GM06990 (cell line): ENCODE results near the gene RPP38.

Source experiments
- DNase-seq: peaks from one replicate; pipeline ENCODE4 v3.0.0-alpha.2; 2011; ENCODE audit not compliant: insufficient read length; ENCODE audit errors: extremely low read depth
- H3K27me3 ChIP-seq: replicated peaks from 2 replicates; pipeline ENCODE4 v1.6.0; 2011; ENCODE audit warnings: low read length; ENCODE audit not compliant: control insufficient read depth, insufficient read depth
- H3K36me3 ChIP-seq: 2 replicates; pipeline ENCODE4 v1.5.1; 2011; ENCODE audit warnings: low read length; ENCODE audit not compliant: control insufficient read depth, insufficient read depth
- H3K4me3 ChIP-seq: replicated peaks from 2 replicates; pipeline ENCODE4 v1.5.1; 2011; ENCODE audit warnings: low read depth, mild to moderate bottlenecking, control low read depth, low read length
- CTCF ChIP-seq: IDR thresholded peaks from 2 replicates; pipeline ENCODE4 v1.5.1; 2011; ENCODE audit warnings: low read length, control low read depth, mild to moderate bottlenecking, inconsistent platforms; ENCODE audit not compliant: insufficient read depth, poor library complexity, severe bottlenecking

The RPP38 gene

GRCh38 chr10:15097011-15097812, at the start of gene RPP38:
RPP38 (plus strand) TSS chr10:15097355; CDS start chr10:15103315, 5,960 bp downstream.
- Histone ChIP-seq H3K36me3 (peaks cover 5% of the 10 kb centered on the region), H3K27me3 (no peaks in the 10 kb centered on the region), H3K4me3 (peak within 1 kb of the TSS; percentile 92)
- no peak for TF ChIP-seq CTCF
- DNase-seq: peak; percentile 98

- Histone ChIP-seq H3K27me3 (no peaks in the 10 kb centered on the region), H3K36me3 (no peaks in the 10 kb centered on the region), H3K4me3 (no peak overlapping the region)
- no peak for DNase-seq
- no peak for TF ChIP-seq CTCF
These were observed 47.6 kb upstream of the RPP38 start for GRCh38 chr10:15049533-15049932.

GRCh38 chr10:15052121-15052520, 45.0 kb upstream of the RPP38 start:
- TF ChIP-seq CTCF: no peak
- Histone ChIP-seq H3K36me3 (no peaks in the 10 kb centered on the region), H3K4me3 (no peak overlapping the region), H3K27me3 (no peaks in the 10 kb centered on the region)
- no peak for DNase-seq

- DNase-seq: no peak
- no peak for TF ChIP-seq CTCF
- no peak overlapping the region for H3K4me3 ChIP-seq
- no peaks in the 10 kb centered on the region for H3K27me3 ChIP-seq
- H3K36me3 ChIP-seq: no peaks in the 10 kb centered on the region
These were observed 44.1 kb upstream of the RPP38 start for GRCh38 chr10:15053061-15053460.

- Histone ChIP-seq H3K4me3 (no peak overlapping the region), H3K27me3 (no peaks in the 10 kb centered on the region), H3K36me3 (no peaks in the 10 kb centered on the region)
- no peak for DNase-seq
- no peak for TF ChIP-seq CTCF
These were observed 38.5 kb upstream of the RPP38 start for GRCh38 chr10:15058689-15059088.
